Ishikawa (cell line): ENCODE data around the gene RNF39.

Experiments
- CEBPB ChIP-seq: IDR thresholded peaks from 2 replicates; pipeline ENCODE4 v1.6.1; 2012
- TF ChIP-seq, protein P1 (sequence below): IDR thresholded peaks from 2 replicates; pipeline ENCODE4 v1.6.1; 2012; ENCODE audit warnings: low read depth, mild to moderate bottlenecking

DNA sequence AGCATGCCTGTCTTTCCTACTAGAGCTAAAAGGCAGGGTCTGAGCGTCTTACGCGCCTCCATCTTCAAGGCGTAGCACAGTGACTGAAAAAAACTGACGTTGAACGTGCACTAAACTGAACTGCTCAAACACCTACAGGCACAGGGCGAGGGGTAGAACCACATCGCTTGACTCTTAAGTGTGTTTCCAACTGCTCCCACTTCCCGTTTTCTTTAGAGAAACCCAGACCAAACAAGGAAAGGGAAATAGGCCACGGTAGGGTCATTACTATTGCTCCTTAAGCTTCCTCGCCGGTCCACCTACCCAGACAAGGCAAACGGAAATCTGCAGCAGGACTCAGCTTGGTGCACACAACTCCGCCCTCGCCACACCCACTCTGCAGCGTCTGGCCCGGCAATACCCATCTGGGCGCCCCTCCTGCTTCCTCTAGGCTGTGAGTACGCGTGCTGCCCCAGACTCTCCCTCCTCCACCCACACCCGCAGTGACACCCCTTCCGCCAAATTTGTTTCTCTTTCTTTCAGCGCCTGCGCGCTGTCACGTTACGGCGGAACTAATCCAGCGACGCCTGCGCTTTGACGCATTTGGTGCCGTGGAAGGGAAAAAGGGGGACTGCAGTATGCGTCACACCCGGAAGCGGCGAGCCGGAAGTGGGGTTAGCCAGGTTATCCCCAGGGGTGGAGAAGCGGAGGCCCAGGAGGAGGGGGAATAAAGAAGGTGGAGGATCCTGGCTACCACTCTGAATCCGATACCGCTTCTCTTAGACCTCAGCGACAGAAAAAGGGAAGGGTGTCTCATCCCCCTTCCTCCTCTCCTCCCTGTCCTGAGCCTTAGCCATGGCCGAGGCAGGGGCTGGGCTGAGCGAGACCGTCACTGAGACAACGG is 8.8 kb downstream of the RNF39 start, which contains the start of gene PPP1R11:
- TF ChIP-seq, protein P1, sequence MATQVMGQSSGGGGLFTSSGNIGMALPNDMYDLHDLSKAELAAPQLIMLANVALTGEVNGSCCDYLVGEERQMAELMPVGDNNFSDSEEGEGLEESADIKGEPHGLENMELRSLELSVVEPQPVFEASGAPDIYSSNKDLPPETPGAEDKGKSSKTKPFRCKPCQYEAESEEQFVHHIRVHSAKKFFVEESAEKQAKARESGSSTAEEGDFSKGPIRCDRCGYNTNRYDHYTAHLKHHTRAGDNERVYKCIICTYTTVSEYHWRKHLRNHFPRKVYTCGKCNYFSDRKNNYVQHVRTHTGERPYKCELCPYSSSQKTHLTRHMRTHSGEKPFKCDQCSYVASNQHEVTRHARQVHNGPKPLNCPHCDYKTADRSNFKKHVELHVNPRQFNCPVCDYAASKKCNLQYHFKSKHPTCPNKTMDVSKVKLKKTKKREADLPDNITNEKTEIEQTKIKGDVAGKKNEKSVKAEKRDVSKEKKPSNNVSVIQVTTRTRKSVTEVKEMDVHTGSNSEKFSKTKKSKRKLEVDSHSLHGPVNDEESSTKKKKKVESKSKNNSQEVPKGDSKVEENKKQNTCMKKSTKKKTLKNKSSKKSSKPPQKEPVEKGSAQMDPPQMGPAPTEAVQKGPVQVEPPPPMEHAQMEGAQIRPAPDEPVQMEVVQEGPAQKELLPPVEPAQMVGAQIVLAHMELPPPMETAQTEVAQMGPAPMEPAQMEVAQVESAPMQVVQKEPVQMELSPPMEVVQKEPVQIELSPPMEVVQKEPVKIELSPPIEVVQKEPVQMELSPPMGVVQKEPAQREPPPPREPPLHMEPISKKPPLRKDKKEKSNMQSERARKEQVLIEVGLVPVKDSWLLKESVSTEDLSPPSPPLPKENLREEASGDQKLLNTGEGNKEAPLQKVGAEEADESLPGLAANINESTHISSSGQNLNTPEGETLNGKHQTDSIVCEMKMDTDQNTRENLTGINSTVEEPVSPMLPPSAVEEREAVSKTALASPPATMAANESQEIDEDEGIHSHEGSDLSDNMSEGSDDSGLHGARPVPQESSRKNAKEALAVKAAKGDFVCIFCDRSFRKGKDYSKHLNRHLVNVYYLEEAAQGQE, result no peak
- TF ChIP-seq CEBPB, result no peak
